Measurements from ENCODE around the gene GP9. TPM values are rescaled to one million over a fixed set of nuclear protein-coding genes. Genes with fewer than 3 reads are reported as not detected.
A peak's percentile ranks its signal among the peaks of the same experiment; 100 is the strongest.

GP9 gene
- total RNA-seq, 2 experiments from 2014 or later, result not detected

GRCh38 chr3:129020691-129021090, 39.9 kb upstream of the GP9 start:
- no peaks in the 10 kb centered on the region for H3K9me3 Mint-ChIP-seq
- CTCF ChIA-PET, result interaction anchor here (0.8 to 7.0 kb wide), 4 partner anchors 17 to 142 kb away, joined by 3 to 84 read pairs (median 4); no protein-coding TSS in a partner anchor
- peaks cover 28% of the 10 kb centered on the region for H3K4me1 Mint-ChIP-seq (ENCODE audit: low read depth)
- no peaks in the 10 kb centered on the region for H3K27me3 Mint-ChIP-seq (ENCODE audit: low read depth)
- H3K4me3 Mint-ChIP-seq, result no peak overlapping the region
- intact Hi-C loops (cut with micrococcal nuclease), result no loop called here
- H3K36me3 Mint-ChIP-seq (ENCODE audit: low read depth), result peaks cover 1% of the 10 kb centered on the region
- DNase-seq, result no peak
- no peak overlapping the region for H3K27ac Mint-ChIP-seq

GRCh38 chr3:129021140-129021551, 39.4 kb upstream of the GP9 start:
- Mint-ChIP-seq H3K4me1 (ENCODE audit: low read depth) (peaks cover 24% of the 10 kb centered on the region), H3K36me3 (ENCODE audit: low read depth) (peaks cover 1% of the 10 kb centered on the region), H3K9me3 (no peaks in the 10 kb centered on the region), H3K27me3 (ENCODE audit: low read depth) (no peaks in the 10 kb centered on the region), H3K4me3 (no peak overlapping the region), H3K27ac (no peak overlapping the region)
- DNase-seq, result no peak
- CTCF ChIA-PET, result interaction anchor here (1.6 to 2.4 kb wide), 3 partner anchors 17 to 50 kb away, joined by 4 to 11 read pairs (median 7); no protein-coding TSS in a partner anchor
- intact Hi-C loops (cut with micrococcal nuclease), result no loop called here

- peaks cover 1% of the 10 kb centered on the region for H3K36me3 Mint-ChIP-seq (ENCODE audit: low read depth)
- H3K4me1 Mint-ChIP-seq (ENCODE audit: low read depth), result peaks cover 19% of the 10 kb centered on the region
- intact Hi-C loops (cut with micrococcal nuclease), result no loop called here
- no peak overlapping the region for H3K27ac Mint-ChIP-seq
- no peaks in the 10 kb centered on the region for H3K27me3 Mint-ChIP-seq (ENCODE audit: low read depth)
- no peak overlapping the region for H3K4me3 Mint-ChIP-seq
- no peaks in the 10 kb centered on the region for H3K9me3 Mint-ChIP-seq
- DNase-seq, result no peak
- CTCF ChIA-PET, result interaction anchor here (0.6 to 2.4 kb wide), 7 partner anchors 9 to 323 kb away, joined by 3 to 11 read pairs (median 4); partner anchors contain the start of gene CFAP92
Observed at GRCh38 chr3:129022114-129023007, 38.2 kb upstream of the GP9 start.

GRCh38 chr3:129023008-129023358, 37.6 kb upstream of the GP9 start:
- Mint-ChIP-seq H3K36me3 (ENCODE audit: low read depth) (peaks cover 1% of the 10 kb centered on the region), H3K4me1 (ENCODE audit: low read depth) (peaks cover 12% of the 10 kb centered on the region), H3K27ac (no peak overlapping the region), H3K4me3 (no peak overlapping the region), H3K9me3 (no peaks in the 10 kb centered on the region), H3K27me3 (ENCODE audit: low read depth) (no peaks in the 10 kb centered on the region)
- intact Hi-C loops (cut with micrococcal nuclease), result no loop called here
- no peak for DNase-seq
- CTCF ChIA-PET, result interaction anchor here (0.6 to 2.4 kb wide), 7 partner anchors 8 to 323 kb away, joined by 3 to 11 read pairs (median 3); no protein-coding TSS in a partner anchor

- DNase-seq, result no peak
- Mint-ChIP-seq H3K27ac (no peak overlapping the region), H3K27me3 (ENCODE audit: low read depth) (no peaks in the 10 kb centered on the region), H3K36me3 (ENCODE audit: low read depth) (no peaks in the 10 kb centered on the region), H3K4me3 (no peak overlapping the region), H3K9me3 (no peaks in the 10 kb centered on the region), H3K4me1 (ENCODE audit: low read depth) (peaks cover 7% of the 10 kb centered on the region)
- CTCF ChIA-PET, result interaction anchor here (1.5 to 7.2 kb wide), 2 partner anchors 8 to 28 kb away, joined by 3 to 64 read pairs; no protein-coding TSS in a partner anchor
- intact Hi-C loops (cut with micrococcal nuclease), result no loop called here
Observed at GRCh38 chr3:129023909-129024308, 36.7 kb upstream of the GP9 start.

GRCh38 chr3:129025108-129025507, 35.5 kb upstream of the GP9 start:
- no peaks in the 10 kb centered on the region for H3K27me3 Mint-ChIP-seq (ENCODE audit: low read depth)
- no peaks in the 10 kb centered on the region for H3K9me3 Mint-ChIP-seq
- no peaks in the 10 kb centered on the region for H3K36me3 Mint-ChIP-seq (ENCODE audit: low read depth)
- CTCF ChIA-PET, result interaction anchor here (0.6 to 7.2 kb wide), 8 partner anchors 9 to 221 kb away, joined by 4 to 64 read pairs (median 7); partner anchors contain the start of gene CFAP92
- H3K4me1 Mint-ChIP-seq (ENCODE audit: low read depth), result peaks cover 7% of the 10 kb centered on the region
- intact Hi-C loops (cut with micrococcal nuclease), result no loop called here
- no peak overlapping the region for H3K27ac Mint-ChIP-seq
- no peak for DNase-seq
- H3K4me3 Mint-ChIP-seq, result no peak overlapping the region

- intact Hi-C loops (cut with micrococcal nuclease), result loop anchor here (2.0 kb wide), 1 partner anchor 31 kb away; the partner anchor contains the start of gene CFAP92
- no peak overlapping the region for H3K27ac Mint-ChIP-seq
Observed at GRCh38 chr3:129025691-129026435, 34.7 kb upstream of the GP9 start.

GRCh38 chr3:129026728-129027543, 33.6 kb upstream of the GP9 start:
- intact Hi-C loops (cut with micrococcal nuclease), result loop anchor here (1.0 to 2.0 kb wide), 10 partner anchors 11 to 251 kb away; partner anchors contain the start of genes ACAD9, CFAP92, COPG1 and HMCES
- H3K36me3 Mint-ChIP-seq (ENCODE audit: low read depth), result no peaks in the 10 kb centered on the region
- CTCF ChIA-PET, result interaction anchor here (0.7 to 7.2 kb wide), 17 partner anchors 10 to 219 kb away, joined by 3 to 64 read pairs (median 5); partner anchors contain the start of genes CFAP92 and RAB43
- H3K9me3 Mint-ChIP-seq, result no peaks in the 10 kb centered on the region
- H3K27ac Mint-ChIP-seq, result peak overlapping the region; percentile 82
- H3K4me1 Mint-ChIP-seq (ENCODE audit: low read depth), result peaks cover 7% of the 10 kb centered on the region
- H3K27me3 Mint-ChIP-seq (ENCODE audit: low read depth), result no peaks in the 10 kb centered on the region
- DNase-seq, result peak; percentile 96
- peak overlapping the region; percentile 77 for H3K4me3 Mint-ChIP-seq

More at GRCh38 chr3:129025691-129026435, 34.7 kb upstream of the GP9 start:
- CTCF ChIA-PET, result interaction anchor here (0.6 to 7.2 kb wide), 13 partner anchors 10 to 220 kb away, joined by 3 to 64 read pairs (median 5); partner anchors contain the start of genes CFAP92 and RAB43
- Mint-ChIP-seq H3K4me1 (ENCODE audit: low read depth) (peaks cover 7% of the 10 kb centered on the region), H3K4me3 (peak overlapping the region; percentile 77), H3K27me3 (ENCODE audit: low read depth) (no peaks in the 10 kb centered on the region), H3K36me3 (ENCODE audit: low read depth) (no peaks in the 10 kb centered on the region), H3K9me3 (no peaks in the 10 kb centered on the region)
- no peak for DNase-seq

- intact Hi-C loops (cut with micrococcal nuclease), result loop anchor here (1.0 to 2.0 kb wide), 10 partner anchors 11 to 251 kb away; partner anchors contain the start of genes ACAD9, CFAP92, COPG1 and HMCES
- H3K9me3 Mint-ChIP-seq, result no peaks in the 10 kb centered on the region
- no peak for DNase-seq
- H3K27me3 Mint-ChIP-seq (ENCODE audit: low read depth), result no peaks in the 10 kb centered on the region
- H3K4me3 Mint-ChIP-seq, result peak overlapping the region; percentile 45
- peaks cover 7% of the 10 kb centered on the region for H3K4me1 Mint-ChIP-seq (ENCODE audit: low read depth)
- CTCF ChIA-PET, result interaction anchor here (0.6 to 7.2 kb wide), 10 partner anchors 9 to 104 kb away, joined by 3 to 64 read pairs (median 6); no protein-coding TSS in a partner anchor
- no peaks in the 10 kb centered on the region for H3K36me3 Mint-ChIP-seq (ENCODE audit: low read depth)
- H3K27ac Mint-ChIP-seq, result no peak overlapping the region
Observed at GRCh38 chr3:129027544-129027880, 33.1 kb upstream of the GP9 start.

GRCh38 chr3:129028866-129029265, 31.7 kb upstream of the GP9 start:
- no peaks in the 10 kb centered on the region for H3K27me3 Mint-ChIP-seq (ENCODE audit: low read depth)
- no peak overlapping the region for H3K27ac Mint-ChIP-seq
- no peak overlapping the region for H3K4me3 Mint-ChIP-seq
- H3K4me1 Mint-ChIP-seq (ENCODE audit: low read depth), result peaks cover 7% of the 10 kb centered on the region
- DNase-seq, result no peak
- intact Hi-C loops (cut with micrococcal nuclease), result no loop called here
- no peaks in the 10 kb centered on the region for H3K9me3 Mint-ChIP-seq
- CTCF ChIA-PET, result interaction anchor here (1.3 to 7.2 kb wide), 2 partner anchors 13 to 14 kb away, joined by 4 to 64 read pairs; no protein-coding TSS in a partner anchor
- no peaks in the 10 kb centered on the region for H3K36me3 Mint-ChIP-seq (ENCODE audit: low read depth)

GRCh38 chr3:129030611-129031010, 30.0 kb upstream of the GP9 start:
- Mint-ChIP-seq H3K36me3 (ENCODE audit: low read depth) (no peaks in the 10 kb centered on the region), H3K4me1 (ENCODE audit: low read depth) (peaks cover 14% of the 10 kb centered on the region), H3K27me3 (ENCODE audit: low read depth) (no peaks in the 10 kb centered on the region), H3K9me3 (no peaks in the 10 kb centered on the region), H3K4me3 (no peak overlapping the region), H3K27ac (no peak overlapping the region)
- DNase-seq, result no peak
- intact Hi-C loops (cut with micrococcal nuclease), result no loop called here
- CTCF ChIA-PET, result interaction anchor here (0.6 to 7.2 kb wide), 9 partner anchors 15 to 219 kb away, joined by 3 to 64 read pairs (median 4); partner anchors contain the start of gene COPG1

Measured in activated naive CD4-positive, alpha-beta T cell treated with anti-CD3 and anti-CD28 coated beads for 36 hours (primary cell).